HG02763 (cell line): Measurements from ENCODE around the gene CRPPA.
"Not testable (repeated sequence)": the region's sequence is repeated elsewhere in the genome, so short reads cannot be mapped to it uniquely, and the experiment has no call there.

ENCODE experiments used
- ATAC-seq: cut with Tn5 transposase; IDR thresholded peaks from one replicate; pipeline ENCODE4 v1.9.1; 2021; ENCODE audit warnings: mild to moderate bottlenecking, moderate library complexity; ENCODE audit not compliant: unreplicated experiment

Gene CRPPA

GRCh38 chr7:16398146-16399017, 23.0 kb downstream of the CRPPA start:
- no peak for ATAC-seq

- ATAC-seq = no peak
These were observed 23.7 kb downstream of the CRPPA start for GRCh38 chr7:16397501-16398145.

GRCh38 chr7:16396766-16397500, 24.4 kb downstream of the CRPPA start:
- no peak for ATAC-seq

GRCh38 chr7:16395121-16395520, 26.2 kb downstream of the CRPPA start:
- no peak for ATAC-seq

- ATAC-seq = no peak
These were observed 27.4 kb downstream of the CRPPA start for GRCh38 chr7:16393862-16394422.

- no peak for ATAC-seq
These were observed 28.3 kb downstream of the CRPPA start for GRCh38 chr7:16392990-16393523.

- not testable (repeated sequence) for ATAC-seq
These were observed 37.6 kb downstream of the CRPPA start for GRCh38 chr7:16383786-16384185.

- ATAC-seq = not testable (repeated sequence)
These were observed 38.2 kb downstream of the CRPPA start for GRCh38 chr7:16383103-16383502.
